ENCODE results near the gene MTUS2.

The MTUS2 gene

GRCh38 chr13:29526741-29527140 lies 706.6 kb downstream of the MTUS2 start:
- no peak for DNase-seq (ENCODE audit: low read depth)

GRCh38 chr13:29527511-29527910 lies 707.4 kb downstream of the MTUS2 start:
- DNase-seq (ENCODE audit: low read depth), result no peak

GRCh38 chr13:29527916-29528315 lies 707.8 kb downstream of the MTUS2 start:
- no peak for DNase-seq (ENCODE audit: low read depth)

- DNase-seq (ENCODE audit: low read depth), result no peak
These were observed 709.6 kb downstream of the MTUS2 start for GRCh38 chr13:29529754-29530153.

- DNase-seq (ENCODE audit: low read depth), result no peak
These were observed 710.8 kb downstream of the MTUS2 start for GRCh38 chr13:29530901-29531300.

- DNase-seq (ENCODE audit: low read depth), result no peak
These were observed 712.0 kb downstream of the MTUS2 start for GRCh38 chr13:29532116-29532515.

GRCh38 chr13:29532821-29533220 lies 712.7 kb downstream of the MTUS2 start:
- no peak for DNase-seq (ENCODE audit: low read depth)

- DNase-seq (ENCODE audit: low read depth), result no peak
These were observed 713.9 kb downstream of the MTUS2 start for GRCh38 chr13:29534083-29534482.

GRCh38 chr13:29535663-29536655 lies 715.8 kb downstream of the MTUS2 start:
- DNase-seq (ENCODE audit: low read depth), result no peak

- DNase-seq (ENCODE audit: low read depth), result no peak
These were observed 716.7 kb downstream of the MTUS2 start for GRCh38 chr13:29536853-29537252.

GRCh38 chr13:29537736-29538651 lies 717.9 kb downstream of the MTUS2 start:
- no peak for DNase-seq (ENCODE audit: low read depth)

GRCh38 chr13:29538652-29539040 lies 718.5 kb downstream of the MTUS2 start:
- DNase-seq (ENCODE audit: low read depth), result no peak

GRCh38 chr13:29539856-29540255 lies 719.7 kb downstream of the MTUS2 start:
- no peak for DNase-seq (ENCODE audit: low read depth)

- DNase-seq (ENCODE audit: low read depth), result no peak
These were observed 720.2 kb downstream of the MTUS2 start for GRCh38 chr13:29540334-29540733.

GRCh38 chr13:29540799-29541198 lies 720.7 kb downstream of the MTUS2 start:
- DNase-seq (ENCODE audit: low read depth), result no peak

- no peak for DNase-seq (ENCODE audit: low read depth)
These were observed 721.3 kb downstream of the MTUS2 start for GRCh38 chr13:29541400-29541799.

- DNase-seq (ENCODE audit: low read depth), result no peak
These were observed 722.2 kb downstream of the MTUS2 start for GRCh38 chr13:29542381-29542780.

- DNase-seq (ENCODE audit: low read depth), result no peak
These were observed 723.4 kb downstream of the MTUS2 start for GRCh38 chr13:29543230-29544215.

- no peak for DNase-seq (ENCODE audit: low read depth)
These were observed 725.8 kb downstream of the MTUS2 start for GRCh38 chr13:29545988-29546387.

GRCh38 chr13:29546662-29547061 lies 726.5 kb downstream of the MTUS2 start:
- DNase-seq (ENCODE audit: low read depth), result no peak

GRCh38 chr13:29547153-29547552 lies 727.0 kb downstream of the MTUS2 start:
- no peak for DNase-seq (ENCODE audit: low read depth)
